Erythroblast (primary cell): ENCODE measurements around the gene KLHL21.
"Not testable (repeated sequence)": the region's sequence is repeated elsewhere in the genome, so short reads cannot be mapped to it uniquely, and the experiment has no call there.

Source experiments
- DNase-seq, 2 experiments: peaks; one replicate each; lab custom pipeline; 2025; lab: John Stamatoyannopoulos, UW
- GATA1 ChIP-seq: IDR thresholded peaks from 2 replicates; pipeline ENCODE4 v1.6.1; 2011; ENCODE audit warnings: low read depth, mild to moderate bottlenecking, control low read depth, low read length, moderate library complexity
- POLR2A ChIP-seq: IDR thresholded peaks from 2 replicates; pipeline ENCODE4 v1.6.1; 2011; ENCODE audit warnings: mild to moderate bottlenecking, low read length

The KLHL21 gene

DNA sequence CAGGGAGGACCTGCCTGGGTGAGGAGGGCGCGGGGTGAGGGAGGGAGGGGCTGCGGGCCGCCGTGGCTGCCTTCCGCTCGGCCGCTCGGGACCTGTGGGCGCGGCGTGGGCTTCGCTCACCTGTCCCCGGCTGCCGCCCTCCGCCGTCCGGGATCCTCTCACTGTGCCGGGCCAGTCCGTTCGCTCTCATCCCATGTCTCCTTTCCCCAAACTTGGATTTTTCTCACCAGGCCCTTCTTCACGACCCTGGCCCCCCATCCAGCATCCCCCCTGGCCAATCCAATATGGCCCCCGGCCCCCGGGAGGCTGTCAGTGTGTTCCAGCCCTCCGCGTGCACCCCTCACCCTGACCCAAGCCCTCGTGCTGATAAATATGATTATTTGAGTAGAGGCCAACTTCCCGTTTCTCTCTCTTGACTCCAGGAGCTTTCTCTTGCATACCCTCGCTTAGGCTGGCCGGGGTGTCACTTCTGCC lies 22.5 kb downstream of the KLHL21 start:
- peak in 1 of 2 experiments; percentile 67 for DNase-seq
- TF ChIP-seq GATA1 (no peak), POLR2A (peak; percentile 66)

DNA sequence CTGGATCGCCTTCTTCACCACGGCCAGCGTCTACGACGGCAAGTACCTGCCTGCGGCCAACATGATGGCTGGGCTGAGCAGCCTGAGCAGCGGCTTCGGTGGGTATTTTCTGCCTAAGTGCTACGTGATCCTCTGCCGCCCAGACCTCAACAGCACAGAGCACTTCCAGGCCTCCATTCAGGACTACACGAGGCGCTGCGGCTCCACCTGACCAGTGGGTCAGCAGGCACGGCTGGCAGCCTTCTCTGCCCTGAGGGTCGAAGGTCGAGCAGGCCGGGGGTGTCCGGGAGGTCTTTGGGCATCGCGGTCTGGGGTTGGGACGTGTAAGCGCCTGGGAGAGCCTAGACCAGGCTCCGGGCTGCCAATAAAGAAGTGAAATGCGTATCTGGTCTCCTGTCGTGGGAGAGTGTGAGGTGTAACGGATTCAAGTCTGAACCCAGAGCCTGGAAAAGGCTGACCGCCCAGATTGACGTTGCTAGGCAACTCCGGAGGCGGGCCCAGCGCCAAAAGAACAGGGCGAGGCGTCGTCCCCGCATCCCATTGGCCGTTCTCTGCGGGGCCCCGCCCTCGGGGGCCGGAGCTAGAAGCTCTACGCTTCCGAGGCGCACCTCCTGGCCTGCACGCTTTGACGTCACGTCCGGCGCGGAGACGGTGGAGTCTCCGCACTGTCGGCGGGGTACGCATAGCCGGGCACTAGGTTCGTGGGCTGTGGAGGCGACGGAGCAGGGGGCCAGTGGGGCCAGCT lies 23.1 kb downstream of the KLHL21 start, which contains the start of gene ZBTB48:
TSS of gene ZBTB48 (plus strand) at position 621 of the 745 bp plus-strand sequence. CDS start 616 bp downstream, outside the sequence.
- peak; percentile 97 to 99 for DNase-seq
- TF ChIP-seq GATA1: no peak
- peak; percentile 95 for TF ChIP-seq POLR2A

- TF ChIP-seq POLR2A: no peak
- no peak for TF ChIP-seq GATA1
- peak in 1 of 2 experiments; percentile 36 for DNase-seq
These were observed 23.9 kb downstream of the KLHL21 start for GRCh38 chr1:6578624-6579373.

- no peak for DNase-seq
- TF ChIP-seq GATA1 (no peak), POLR2A (no peak)
These were observed 24.7 kb downstream of the KLHL21 start for GRCh38 chr1:6577831-6578525.

DNA sequence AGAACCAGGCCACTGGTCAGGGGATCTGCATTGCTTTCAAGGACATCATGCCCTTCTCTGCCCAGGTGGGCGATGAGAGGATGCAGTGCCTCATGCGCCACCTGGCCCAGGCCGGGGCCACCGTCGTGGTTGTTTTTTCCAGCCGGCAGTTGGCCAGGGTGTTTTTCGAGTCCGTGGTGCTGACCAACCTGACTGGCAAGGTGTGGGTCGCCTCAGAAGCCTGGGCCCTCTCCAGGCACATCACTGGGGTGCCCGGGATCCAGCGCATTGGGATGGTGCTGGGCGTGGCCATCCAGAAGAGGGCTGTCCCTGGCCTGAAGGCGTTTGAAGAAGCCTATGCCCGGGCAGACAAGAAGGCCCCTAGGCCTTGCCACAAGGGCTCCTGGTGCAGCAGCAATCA lies 27.9 kb downstream of the KLHL21 start:
- no peak for DNase-seq
- TF ChIP-seq GATA1 (no peak), POLR2A (no peak)

- no peak for DNase-seq
- TF ChIP-seq GATA1 (no peak), POLR2A (no peak)
These were observed 28.5 kb downstream of the KLHL21 start for GRCh38 chr1:6574025-6574620.

GRCh38 chr1:6572653-6573383 lies 29.9 kb downstream of the KLHL21 start:
- no peak for TF ChIP-seq GATA1
- no peak for TF ChIP-seq POLR2A
- DNase-seq: no peak

- DNase-seq: no peak
- TF ChIP-seq GATA1 (no peak), POLR2A (no peak)
These were observed 31.7 kb downstream of the KLHL21 start for GRCh38 chr1:6570987-6571386.

DNA sequence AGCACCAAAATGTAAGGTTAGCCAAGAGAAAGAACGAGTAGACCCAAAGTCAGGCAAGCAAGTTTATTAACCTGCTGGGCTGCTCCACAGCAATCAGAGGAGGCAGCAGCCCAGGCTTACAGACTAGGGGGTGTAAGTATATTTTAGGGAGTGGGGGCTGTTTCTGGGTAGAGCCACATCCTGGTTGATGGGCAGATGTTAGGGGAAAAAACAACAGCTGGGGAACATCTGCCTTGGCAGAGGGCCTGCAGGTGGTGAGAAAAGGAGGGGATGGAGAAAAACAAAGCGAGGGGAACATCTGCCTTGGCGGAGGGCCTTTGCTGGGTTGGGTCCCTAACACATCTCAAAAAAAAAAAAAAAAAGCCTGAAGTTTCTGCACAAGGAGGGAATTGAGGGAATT lies 32.6 kb downstream of the KLHL21 start:
- no peak for DNase-seq
- no peak for TF ChIP-seq POLR2A
- no peak for TF ChIP-seq GATA1

GRCh38 chr1:6569033-6569432 lies 33.6 kb downstream of the KLHL21 start:
- TF ChIP-seq GATA1: no peak

GRCh38 chr1:6560267-6560666 lies 42.4 kb downstream of the KLHL21 start:
- DNase-seq: no peak
- TF ChIP-seq GATA1 (no peak), POLR2A (no peak)

More at GRCh38 chr1:6569033-6569432, 33.6 kb downstream of the KLHL21 start:
- no peak for DNase-seq

GRCh38 chr1:6559161-6559560 lies 43.5 kb downstream of the KLHL21 start:
- DNase-seq: not testable (repeated sequence)

- no peak for DNase-seq
- TF ChIP-seq GATA1 (no peak), POLR2A (no peak)
These were observed 45.1 kb downstream of the KLHL21 start for GRCh38 chr1:6557597-6557996.
